HEK293T (cell line): ENCODE results near the gene ANKH.

Experiments used
- ARNT ChIP-seq: fragments of 450-650 bp; IDR thresholded peaks from 2 replicates; pipeline ENCODE4 v1.6.1; 2017; ENCODE audit warnings: mild to moderate bottlenecking
- BHLHE40 ChIP-seq: fragments of 450-650 bp; IDR thresholded peaks from 2 replicates; pipeline ENCODE4 v1.6.1; 2016; ENCODE audit warnings: mild to moderate bottlenecking, moderate library complexity, borderline replicate concordance
- ELF4 ChIP-seq: fragments of 450-650 bp; IDR thresholded peaks from 2 replicates; pipeline ENCODE4 v1.6.1; 2017; ENCODE audit warnings: antibody characterized with exemption
- FOXM1 ChIP-seq: fragments of 450-650 bp; IDR thresholded peaks from 2 replicates; pipeline ENCODE4 v1.6.1; 2017; ENCODE audit warnings: mild to moderate bottlenecking, borderline replicate concordance
- L3MBTL2 ChIP-seq: fragments of 450-650 bp; conservative IDR thresholded peaks from 2 replicates; pipeline ENCODE4 v1.6.1; 2016; ENCODE audit warnings: mild to moderate bottlenecking
- LEF1 ChIP-seq: fragments of 450-650 bp; IDR thresholded peaks from 2 replicates; pipeline ENCODE4 v1.6.1; 2017; ENCODE audit warnings: mild to moderate bottlenecking, borderline replicate concordance
- SP1 ChIP-seq: fragments of 450-650 bp; IDR thresholded peaks from 2 replicates; pipeline ENCODE4 v1.6.1; 2017
- SUZ12 ChIP-seq: fragments of 450-650 bp; IDR thresholded peaks from 2 replicates; pipeline ENCODE4 v1.6.1; 2016; ENCODE audit warnings: mild to moderate bottlenecking
- TARDBP ChIP-seq: fragments of 450-650 bp; IDR thresholded peaks from 2 replicates; pipeline ENCODE4 v1.6.1; 2016
- ZNF384 ChIP-seq: fragments of 450-650 bp; IDR thresholded peaks from 2 replicates; pipeline ENCODE4 v1.6.1; 2016

- TF ChIP-seq ZNF384, result no peak
- TF ChIP-seq SP1, result no peak
- TF ChIP-seq SUZ12, result no peak
- no peak for TF ChIP-seq LEF1
- no peak for TF ChIP-seq BHLHE40
- no peak for TF ChIP-seq L3MBTL2
- no peak for TF ChIP-seq TARDBP
- no peak for TF ChIP-seq ELF4
- no peak for TF ChIP-seq FOXM1
- no peak for TF ChIP-seq ARNT
Observed at GRCh38 chr5:14869233-14869632, 2.3 kb downstream of the ANKH start.
